HUES6 (cell line): ENCODE measurements around the gene ELMO1.

Experiments used
- H3K27ac ChIP-seq: 2 replicates; pipeline ENCODE4 v1.7.0; 2013; ENCODE audit warnings: low read depth, mild to moderate bottlenecking, low read length, inconsistent platforms
- H3K27me3 ChIP-seq: 2 replicates; pipeline ENCODE4 v1.6.1; 2013; ENCODE audit warnings: low read length; ENCODE audit not compliant: control insufficient read depth, insufficient read depth
- H3K36me3 ChIP-seq: 2 replicates; pipeline ENCODE4 v1.6.1; 2013; ENCODE audit warnings: low read length; ENCODE audit not compliant: control insufficient read depth, insufficient read depth
- H3K4me1 ChIP-seq: 2 replicates; pipeline ENCODE4 v1.6.1; 2013; ENCODE audit warnings: low read length; ENCODE audit not compliant: control insufficient read depth, insufficient read depth
- H3K4me3 ChIP-seq: 2 replicates; pipeline ENCODE4 v1.5.1; 2013; ENCODE audit warnings: low read depth, low read length
- H3K9ac ChIP-seq: one replicate; pipeline ENCODE4 v1.6.1; 2013; ENCODE audit warnings: mild to moderate bottlenecking, low read length
- H3K9me3 ChIP-seq: 2 replicates; pipeline ENCODE4 v1.6.1; 2013; ENCODE audit warnings: low read depth, low read length; ENCODE audit not compliant: control insufficient read depth, insufficient read depth

ELMO1 gene

GRCh38 chr7:37107047-37107750, 341.5 kb downstream of the ELMO1 start:
- H3K27ac ChIP-seq, result no peak overlapping the region
- no peak overlapping the region for H3K4me3 ChIP-seq
- no peaks in the 10 kb centered on the region for H3K36me3 ChIP-seq
- no peaks in the 10 kb centered on the region; the same call in 1 of the 2 replicates for H3K4me1 ChIP-seq
- no peaks in the 10 kb centered on the region for H3K27me3 ChIP-seq
- H3K9ac ChIP-seq, result no peak overlapping the region
- no peaks in the 10 kb centered on the region for H3K9me3 ChIP-seq

- H3K4me3 ChIP-seq, result no peak overlapping the region
- H3K27ac ChIP-seq, result no peak overlapping the region
- H3K9ac ChIP-seq, result no peak overlapping the region
- H3K9me3 ChIP-seq, result no peaks in the 10 kb centered on the region
- H3K36me3 ChIP-seq, result no peaks in the 10 kb centered on the region
- H3K27me3 ChIP-seq, result no peaks in the 10 kb centered on the region
- no peaks in the 10 kb centered on the region; the same call in 1 of the 2 replicates for H3K4me1 ChIP-seq
Measured at GRCh38 chr7:37105762-37106161, 342.9 kb downstream of the ELMO1 start.

GRCh38 chr7:37104822-37105518, 343.7 kb downstream of the ELMO1 start:
- no peaks in the 10 kb centered on the region for H3K27me3 ChIP-seq
- no peak overlapping the region for H3K9ac ChIP-seq

GRCh38 chr7:37102518-37103137, 346.0 kb downstream of the ELMO1 start:
- H3K27ac ChIP-seq, result no peak overlapping the region
- H3K9ac ChIP-seq, result no peak overlapping the region
- no peaks in the 10 kb centered on the region for H3K9me3 ChIP-seq
- no peak overlapping the region for H3K4me3 ChIP-seq
- H3K27me3 ChIP-seq, result no peaks in the 10 kb centered on the region
- H3K36me3 ChIP-seq, result no peaks in the 10 kb centered on the region
- peaks cover 10% of the 10 kb centered on the region; the same call in 1 of the 2 replicates for H3K4me1 ChIP-seq

More at GRCh38 chr7:37104822-37105518, 343.7 kb downstream of the ELMO1 start:
- no peak overlapping the region for H3K27ac ChIP-seq
- no peak overlapping the region for H3K4me3 ChIP-seq
- H3K36me3 ChIP-seq, result no peaks in the 10 kb centered on the region
- no peaks in the 10 kb centered on the region for H3K9me3 ChIP-seq
- H3K4me1 ChIP-seq, result no peaks in the 10 kb centered on the region; the same call in 1 of the 2 replicates

- H3K27ac ChIP-seq, result no peak overlapping the region
- H3K4me1 ChIP-seq, result peaks cover 10% of the 10 kb centered on the region; the same call in 1 of the 2 replicates
- H3K36me3 ChIP-seq, result no peaks in the 10 kb centered on the region
- H3K9ac ChIP-seq, result no peak overlapping the region
- H3K27me3 ChIP-seq, result no peaks in the 10 kb centered on the region
- no peak overlapping the region for H3K4me3 ChIP-seq
- H3K9me3 ChIP-seq, result no peaks in the 10 kb centered on the region
Measured at GRCh38 chr7:37100735-37101331, 347.8 kb downstream of the ELMO1 start.

GRCh38 chr7:37098762-37099161, 349.9 kb downstream of the ELMO1 start:
- H3K9me3 ChIP-seq, result no peaks in the 10 kb centered on the region
- peaks cover 15% of the 10 kb centered on the region; the same call in 1 of the 2 replicates for H3K4me1 ChIP-seq

GRCh38 chr7:37097983-37098382, 350.7 kb downstream of the ELMO1 start:
- Histone ChIP-seq H3K27ac (no peak overlapping the region), H3K27me3 (no peaks in the 10 kb centered on the region), H3K36me3 (no peaks in the 10 kb centered on the region), H3K9me3 (no peaks in the 10 kb centered on the region), H3K4me1 (peaks cover 15% of the 10 kb centered on the region; the same call in 1 of the 2 replicates), H3K9ac (no peak overlapping the region), H3K4me3 (no peak overlapping the region)

More at GRCh38 chr7:37098762-37099161, 349.9 kb downstream of the ELMO1 start:
- Histone ChIP-seq H3K4me3 (no peak overlapping the region), H3K27me3 (no peaks in the 10 kb centered on the region), H3K36me3 (no peaks in the 10 kb centered on the region), H3K27ac (no peak overlapping the region), H3K9ac (no peak overlapping the region)

GRCh38 chr7:37097276-37097675, 351.4 kb downstream of the ELMO1 start:
- no peaks in the 10 kb centered on the region for H3K9me3 ChIP-seq
- no peaks in the 10 kb centered on the region for H3K27me3 ChIP-seq
- H3K36me3 ChIP-seq, result no peaks in the 10 kb centered on the region
- peaks cover 15% of the 10 kb centered on the region; the same call in 1 of the 2 replicates for H3K4me1 ChIP-seq
- H3K4me3 ChIP-seq, result no peak overlapping the region
- H3K27ac ChIP-seq, result no peak overlapping the region
- H3K9ac ChIP-seq, result no peak overlapping the region

- no peaks in the 10 kb centered on the region for H3K27me3 ChIP-seq
- H3K36me3 ChIP-seq, result no peaks in the 10 kb centered on the region
- no peak overlapping the region for H3K4me3 ChIP-seq
- H3K9me3 ChIP-seq, result no peaks in the 10 kb centered on the region
- H3K9ac ChIP-seq, result no peak overlapping the region
- H3K4me1 ChIP-seq, result peaks cover 15% of the 10 kb centered on the region; the same call in 1 of the 2 replicates
- no peak overlapping the region for H3K27ac ChIP-seq
Measured at GRCh38 chr7:37096341-37096740, 352.3 kb downstream of the ELMO1 start.

GRCh38 chr7:37095122-37095521, 353.5 kb downstream of the ELMO1 start:
- Histone ChIP-seq H3K27ac (no peak overlapping the region), H3K9me3 (no peaks in the 10 kb centered on the region), H3K4me3 (no peak overlapping the region), H3K9ac (no peak overlapping the region), H3K27me3 (no peaks in the 10 kb centered on the region), H3K4me1 (peaks cover 15% of the 10 kb centered on the region; the same call in 1 of the 2 replicates), H3K36me3 (no peaks in the 10 kb centered on the region)
